Parathyroid adenoma (tissue), 2 donors: Measurements from ENCODE around the gene SETD5.
A peak's percentile ranks its signal among the peaks of the same experiment; 100 is the strongest.

Experiments used
- H2AFZ ChIP-seq: fragments of 300-600 bp; sonication (generic); one replicate; pipeline ENCODE4 v1.7.0; 2017; ENCODE audit warnings: antibody characterized with exemption, mild to moderate bottlenecking
- H3K27ac ChIP-seq: fragments of 300-600 bp; sonication (generic); one replicate; pipeline ENCODE4 v1.7.0; 2017
- H3K27me3 ChIP-seq: fragments of 300-600 bp; sonication (generic); one replicate; pipeline ENCODE4 v1.7.0; 2017; ENCODE audit warnings: low read length; ENCODE audit not compliant: control insufficient read depth, insufficient read depth
- H3K36me3 ChIP-seq: fragments of 300-600 bp; sonication (generic); one replicate; pipeline ENCODE4 v1.7.0; 2017; ENCODE audit warnings: low read length; ENCODE audit not compliant: control insufficient read depth, insufficient read depth
- H3K4me1 ChIP-seq: fragments of 300-600 bp; sonication (generic); one replicate; pipeline ENCODE4 v1.7.0; 2017; ENCODE audit warnings: control low read depth
- H3K4me2 ChIP-seq: fragments of 300-600 bp; sonication (generic); one replicate; pipeline ENCODE4 v1.7.0; 2017; ENCODE audit warnings: low read length
- H3K4me3 ChIP-seq: fragments of 300-600 bp; sonication (generic); one replicate; pipeline ENCODE4 v1.7.0; 2017; ENCODE audit warnings: low read depth, low read length
- H3K79me2 ChIP-seq: fragments of 300-600 bp; sonication (generic); one replicate; pipeline ENCODE4 v1.7.0; 2017; ENCODE audit warnings: control low read depth
- H3K9ac ChIP-seq: fragments of 300-600 bp; sonication (generic); one replicate; pipeline ENCODE4 v1.7.0; 2017; ENCODE audit warnings: mild to moderate bottlenecking
- H3K9me3 ChIP-seq: fragments of 300-600 bp; sonication (generic); one replicate; pipeline ENCODE4 v1.7.0; 2017; ENCODE audit warnings: low read length; ENCODE audit not compliant: control insufficient read depth
- CTCF ChIP-seq: fragments of 300-600 bp; sonication (generic); IDR thresholded peaks from one replicate; pipeline ENCODE4 v1.7.0; 2017; ENCODE audit warnings: antibody characterized with exemption, mild to moderate bottlenecking
- donor health status: primary hyperparathyroidism.

The SETD5 gene

GRCh38 chr3:9420850-9421549 is 23.6 kb downstream of the SETD5 start:
- Histone ChIP-seq H3K27ac (peak overlapping the region; percentile 13), H3K4me1 (peaks cover 24% of the 10 kb centered on the region)

GRCh38 chr3:9422712-9423424 is 25.5 kb downstream of the SETD5 start:
- no peaks in the 10 kb centered on the region for H3K9me3 ChIP-seq
- no peak overlapping the region for H3K4me3 ChIP-seq
- peak overlapping the region; percentile 34 for H2AFZ ChIP-seq
- H3K4me1 ChIP-seq: peaks cover 25% of the 10 kb centered on the region
- peak; percentile 57 for TF ChIP-seq CTCF
- no peaks in the 10 kb centered on the region for H3K36me3 ChIP-seq
- H3K9ac ChIP-seq: no peak overlapping the region
- peak overlapping the region; percentile 84 for H3K27ac ChIP-seq
- no peaks in the 10 kb centered on the region for H3K27me3 ChIP-seq
- H3K79me2 ChIP-seq: peaks cover 36% of the 10 kb centered on the region
- peak overlapping the region; percentile 34 for H3K4me2 ChIP-seq

More at GRCh38 chr3:9420850-9421549, 23.6 kb downstream of the SETD5 start:
- peaks cover 37% of the 10 kb centered on the region for H3K79me2 ChIP-seq
- no peak overlapping the region for H3K4me2 ChIP-seq
- H2AFZ ChIP-seq: no peak overlapping the region
- no peak overlapping the region for H3K4me3 ChIP-seq
- no peak for TF ChIP-seq CTCF
- no peak overlapping the region for H3K9ac ChIP-seq
- no peaks in the 10 kb centered on the region for H3K27me3 ChIP-seq
- H3K36me3 ChIP-seq: no peaks in the 10 kb centered on the region
- no peaks in the 10 kb centered on the region for H3K9me3 ChIP-seq

- Histone ChIP-seq H3K4me3 (no peak overlapping the region), H3K9me3 (no peaks in the 10 kb centered on the region), H3K27ac (no peak overlapping the region), H3K27me3 (no peaks in the 10 kb centered on the region), H2AFZ (no peak overlapping the region), H3K4me1 (peaks cover 7% of the 10 kb centered on the region), H3K4me2 (no peak overlapping the region), H3K9ac (no peak overlapping the region), H3K36me3 (no peaks in the 10 kb centered on the region), H3K79me2 (peaks cover 41% of the 10 kb centered on the region)
- no peak for TF ChIP-seq CTCF
Measured at GRCh38 chr3:9428411-9428810, 31.0 kb downstream of the SETD5 start.

- Histone ChIP-seq H3K36me3 (no peaks in the 10 kb centered on the region), H3K4me3 (no peak overlapping the region)
- TF ChIP-seq CTCF: no peak
Measured at GRCh38 chr3:9430733-9431132, 33.3 kb downstream of the SETD5 start.

More at GRCh38 chr3:9430733-9431132, 33.3 kb downstream of the SETD5 start:
- H3K4me2 ChIP-seq: no peak overlapping the region
- H2AFZ ChIP-seq: no peak overlapping the region
- peaks cover 3% of the 10 kb centered on the region for H3K4me1 ChIP-seq
- no peak overlapping the region for H3K9ac ChIP-seq
- peaks cover 64% of the 10 kb centered on the region for H3K79me2 ChIP-seq
- H3K27ac ChIP-seq: no peak overlapping the region
- H3K27me3 ChIP-seq: no peaks in the 10 kb centered on the region
- H3K9me3 ChIP-seq: no peaks in the 10 kb centered on the region
